ENCODE measurements around the gene MNX1.

DNA sequence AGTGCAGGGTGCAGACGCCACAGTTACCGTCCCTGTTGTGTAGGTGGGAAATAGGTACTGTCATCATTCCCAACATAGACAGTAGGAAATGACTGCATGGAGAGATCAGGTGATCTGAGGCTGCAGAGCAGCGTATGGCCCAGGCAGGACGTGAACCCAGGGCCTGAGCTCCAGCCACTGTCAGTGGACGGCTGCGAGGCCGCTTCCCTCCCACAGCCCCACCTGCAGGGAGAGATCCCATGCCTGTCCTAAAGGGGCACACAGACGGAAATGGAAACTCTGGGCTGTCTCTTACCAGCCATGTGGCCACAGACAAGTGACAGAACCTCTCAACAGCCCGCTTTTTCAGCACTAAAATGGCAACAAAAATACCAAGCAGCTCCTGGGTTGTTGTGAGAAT lies 44.5 kb upstream of the MNX1 start:
- TF ChIP-seq, protein P1, sequence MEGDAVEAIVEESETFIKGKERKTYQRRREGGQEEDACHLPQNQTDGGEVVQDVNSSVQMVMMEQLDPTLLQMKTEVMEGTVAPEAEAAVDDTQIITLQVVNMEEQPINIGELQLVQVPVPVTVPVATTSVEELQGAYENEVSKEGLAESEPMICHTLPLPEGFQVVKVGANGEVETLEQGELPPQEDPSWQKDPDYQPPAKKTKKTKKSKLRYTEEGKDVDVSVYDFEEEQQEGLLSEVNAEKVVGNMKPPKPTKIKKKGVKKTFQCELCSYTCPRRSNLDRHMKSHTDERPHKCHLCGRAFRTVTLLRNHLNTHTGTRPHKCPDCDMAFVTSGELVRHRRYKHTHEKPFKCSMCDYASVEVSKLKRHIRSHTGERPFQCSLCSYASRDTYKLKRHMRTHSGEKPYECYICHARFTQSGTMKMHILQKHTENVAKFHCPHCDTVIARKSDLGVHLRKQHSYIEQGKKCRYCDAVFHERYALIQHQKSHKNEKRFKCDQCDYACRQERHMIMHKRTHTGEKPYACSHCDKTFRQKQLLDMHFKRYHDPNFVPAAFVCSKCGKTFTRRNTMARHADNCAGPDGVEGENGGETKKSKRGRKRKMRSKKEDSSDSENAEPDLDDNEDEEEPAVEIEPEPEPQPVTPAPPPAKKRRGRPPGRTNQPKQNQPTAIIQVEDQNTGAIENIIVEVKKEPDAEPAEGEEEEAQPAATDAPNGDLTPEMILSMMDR (conservative IDR thresholded peaks at IDR 0.05; ENCODE audit: low read depth, low read length), result no peak
- TF ChIP-seq EZH2phosphoT487 (IDR thresholded peaks at IDR 0.05; ENCODE audit: borderline replicate concordance, low read length), result no peak
- TF ChIP-seq EZH2 (IDR thresholded peaks at IDR 0.05; ENCODE audit: low read length, unreplicated experiment), result no peak

Data from PC-3 (cell line).